Measurements from ENCODE around the gene MED8. TPM values are rescaled to one million over a fixed set of nuclear protein-coding genes. Genes with fewer than 3 reads are reported as not detected.
A peak's percentile ranks its signal among the peaks of the same experiment; 100 is the strongest.

Gene MED8
- total and polyA plus RNA-seq, 9 of the 15 experiments (the other 6 are each of a cell fraction or from before 2014, with no cell fraction given), result 23.0 to 120 (median 56.4) TPM

- TF ChIP-seq E2F1 (CRISPR knock-in tag; IDR thresholded peaks at IDR 0.05) (peak; percentile 70; the same call in 1 of the 2 replicates), CEBPZ (IDR thresholded peaks at IDR 0.05; ENCODE audit: borderline replicate concordance, low read depth, low read length) (no peak), GTF2E2 (tag; IDR thresholded peaks at IDR 0.05) (0 out of 2 replicates have a peak, but pooled peaks have one; percentile 85), PTRF (tag; IDR thresholded peaks at IDR 0.05) (no peak), GTF2B (IDR thresholded peaks at IDR 0.05; ENCODE audit: extremely low read depth, insufficient read length) (peak; percentile 17), E2F3 (CRISPR knock-in tag; IDR thresholded peaks at IDR 0.05) (no peak), THRAP3 (IDR thresholded peaks at IDR 0.05; ENCODE audit: borderline replicate concordance) (no peak), SMARCA4 (IDR thresholded peaks at IDR 0.05) (peak; percentile 76), FOXP1 (CRISPR knock-in tag; IDR thresholded peaks at IDR 0.05) (no peak; the same call in 1 of the 2 replicates), SMARCE1 (IDR thresholded peaks at IDR 0.05) (peak; percentile 61; the same call in 1 of the 2 replicates), SIRT6 (IDR thresholded peaks at IDR 0.05; ENCODE audit: low read depth, low read length) (no peak), HMGN3 (IDR thresholded peaks at IDR 0.05; ENCODE audit: borderline replicate concordance, extremely low read depth, insufficient read length, low read depth, low read length) (peak; percentile 4), ZNF449 (CRISPR knock-in tag; IDR thresholded peaks at IDR 0.05) (no peak), ZBTB9 (CRISPR knock-in tag; IDR thresholded peaks at IDR 0.05) (0 out of 2 replicates have a peak, but pooled peaks have one; percentile 33), MTA1 (IDR thresholded peaks at IDR 0.05; ENCODE audit: borderline replicate concordance) (0 out of 2 replicates have a peak, but pooled peaks have one; percentile 60), KDM2B (CRISPR knock-in tag; IDR thresholded peaks at IDR 0.05) (peak; percentile 38; the same call in 1 of the 2 replicates), KDM5B (IDR thresholded peaks at IDR 0.05; ENCODE audit: insufficient replicate concordance, low read depth, low read length) (peak; percentile 78)
These were observed 31.4 kb downstream of the MED8 start (continued) for GRCh38 chr1:43358121-43358745.
